Activated CD8-positive, alpha-beta memory T cell treated with anti-CD3 and anti-CD28 coated beads for 24 hours (primary cell): ENCODE measurements around the gene NUBP2.

Experiments used
- DNase-seq: peaks from one replicate; pipeline ENCODE4 v3.0.0-alpha.2; 2020

Gene NUBP2

GRCh38 chr16:1782408-1783264 lies at the start of gene NUBP2, which contains the start of gene SPSB3:
NUBP2 (plus strand) TSS chr16:1782960; CDS start chr16:1783021, 61 bp downstream.
SPSB3 (minus strand) TSS chr16:1782571; CDS start chr16:1781483, 1,088 bp downstream.
- peak; percentile 96 for DNase-seq

- no peak for DNase-seq
Observed at GRCh38 chr16:1734123-1734522, 48.6 kb upstream of the NUBP2 start.

GRCh38 chr16:1734816-1735215 lies 47.9 kb upstream of the NUBP2 start:
- no peak for DNase-seq

GRCh38 chr16:1740234-1740633 lies 42.5 kb upstream of the NUBP2 start:
- no peak for DNase-seq

- DNase-seq: no peak
Observed at GRCh38 chr16:1740781-1741490, 41.8 kb upstream of the NUBP2 start.

- DNase-seq: no peak
Observed at GRCh38 chr16:1741553-1742165, 41.1 kb upstream of the NUBP2 start.

- no peak for DNase-seq
Observed at GRCh38 chr16:1743376-1744337, 39.1 kb upstream of the NUBP2 start.

GRCh38 chr16:1744338-1744840 lies 38.4 kb upstream of the NUBP2 start:
- DNase-seq: no peak

- no peak for DNase-seq
Observed at GRCh38 chr16:1745181-1745899, 37.4 kb upstream of the NUBP2 start.

- DNase-seq: no peak
Observed at GRCh38 chr16:1745900-1746692, 36.7 kb upstream of the NUBP2 start.

GRCh38 chr16:1746693-1747195 lies 36.0 kb upstream of the NUBP2 start:
- no peak for DNase-seq

- DNase-seq: no peak
Observed at GRCh38 chr16:1747934-1748333, 34.8 kb upstream of the NUBP2 start.

GRCh38 chr16:1749152-1750117 lies 33.3 kb upstream of the NUBP2 start:
- DNase-seq: no peak

- no peak for DNase-seq
Observed at GRCh38 chr16:1751946-1752345, 30.8 kb upstream of the NUBP2 start.

GRCh38 chr16:1752853-1753252 lies 29.9 kb upstream of the NUBP2 start:
- no peak for DNase-seq

GRCh38 chr16:1754204-1754603 lies 28.6 kb upstream of the NUBP2 start:
- no peak for DNase-seq

- no peak for DNase-seq
Observed at GRCh38 chr16:1757714-1758461, 24.9 kb upstream of the NUBP2 start.

- DNase-seq: no peak
Observed at GRCh38 chr16:1758923-1759322, 23.8 kb upstream of the NUBP2 start.
